Stimulated activated CD4-positive, alpha-beta T cell treated with anti-CD3 and anti-CD28 coated beads, Interleukin-2, amount 100 ng/mL, for 48 hours (primary cell): ENCODE measurements around the gene PCDHB13.
"Not testable (repeated sequence)": the region's sequence is repeated elsewhere in the genome, so short reads cannot be mapped to it uniquely, and the experiment has no call there.

Experiments
- DNase-seq, 2 donors: peaks; one replicate each; pipeline ENCODE4 v3.0.0-alpha.2; 2020

Gene PCDHB13

GRCh38 chr5:141208478-141208877, 5.2 kb upstream of the PCDHB13 start, which contains the start of gene PCDHB12:
PCDHB12 (plus strand) TSS chr5:141208719; CDS start chr5:141208908, 189 bp downstream.
- DNase-seq, result no peak

GRCh38 chr5:141210281-141210680, 3.4 kb upstream of the PCDHB13 start:
- DNase-seq, result not testable (repeated sequence)

- not testable (repeated sequence) for DNase-seq
These were observed 2.9 kb upstream of the PCDHB13 start for GRCh38 chr5:141210849-141211248.

GRCh38 chr5:141214583-141214982, 864 bp downstream of the PCDHB13 start:
- DNase-seq, result not testable (repeated sequence)

- not testable (repeated sequence) for DNase-seq
These were observed 1.8 kb downstream of the PCDHB13 start for GRCh38 chr5:141215504-141215903.

- DNase-seq, result not testable (repeated sequence)
These were observed 2.3 kb downstream of the PCDHB13 start for GRCh38 chr5:141216035-141216434.

- no peak for DNase-seq
These were observed 9.5 kb downstream of the PCDHB13 start, which contains the start of gene PCDHB14 for GRCh38 chr5:141223112-141223783. PCDHB14 (plus strand) TSS chr5:141223343; CDS start chr5:141223506, 163 bp downstream.

- not testable (repeated sequence) for DNase-seq
These were observed 11.1 kb downstream of the PCDHB13 start for GRCh38 chr5:141224844-141225243.

- DNase-seq, result not testable (repeated sequence)
These were observed 11.7 kb downstream of the PCDHB13 start for GRCh38 chr5:141225421-141225820.

- DNase-seq, result no peak
These were observed 20.5 kb downstream of the PCDHB13 start for GRCh38 chr5:141234109-141234667.

GRCh38 chr5:141235922-141236321, 22.2 kb downstream of the PCDHB13 start:
- not testable (repeated sequence) for DNase-seq

GRCh38 chr5:141236516-141237313, 23.0 kb downstream of the PCDHB13 start:
- DNase-seq, result no peak

GRCh38 chr5:141241496-141241895, 27.8 kb downstream of the PCDHB13 start:
- DNase-seq, result no peak

- no peak for DNase-seq
These were observed 31.6 kb downstream of the PCDHB13 start, which contains the start of gene PCDHB15 for GRCh38 chr5:141245250-141245717. PCDHB15 (plus strand) TSS chr5:141245395; CDS start chr5:141245579, 184 bp downstream.

- DNase-seq, result not testable (repeated sequence)
These were observed 33.3 kb downstream of the PCDHB13 start for GRCh38 chr5:141246971-141247370.

- DNase-seq, result not testable (repeated sequence)
These were observed 33.7 kb downstream of the PCDHB13 start for GRCh38 chr5:141247434-141247833.

- no peak for DNase-seq
These were observed 36.9 kb downstream of the PCDHB13 start for GRCh38 chr5:141250576-141250975.

GRCh38 chr5:141258464-141258863, 44.7 kb downstream of the PCDHB13 start:
- DNase-seq, result no peak

- DNase-seq, result no peak
These were observed 45.2 kb downstream of the PCDHB13 start for GRCh38 chr5:141258948-141259347.

GRCh38 chr5:141260458-141261237, 46.9 kb downstream of the PCDHB13 start:
- no peak for DNase-seq

- no peak for DNase-seq
These were observed 47.5 kb downstream of the PCDHB13 start for GRCh38 chr5:141261238-141261546.
